Ovary (tissue), 3 donors: ENCODE data around the gene WASF3.

Experiments
- EP300 ChIP-seq: sonication (generic); formaldehyde crosslinking; IDR thresholded peaks from one replicate; pipeline ENCODE4 v1.6.1; 2017; ENCODE audit warnings: antibody characterized with exemption
- TF ChIP-seq, protein P1 (sequence below), 3 donors: fragments of 450-650 bp in 2 of 3; fragments of 200-600 bp in 1 of 3; IDR thresholded peaks; one replicate each; pipeline versions ENCODE4 v1.5.1 to v1.8.0; 2016 to 2022; ENCODE audit warnings: antibody characterized with exemption in 3 of 3, mild to moderate bottlenecking in 1 of 3
- donor health status: DM: no; HTN: no; CAD: no.

- TF ChIP-seq, protein P1, sequence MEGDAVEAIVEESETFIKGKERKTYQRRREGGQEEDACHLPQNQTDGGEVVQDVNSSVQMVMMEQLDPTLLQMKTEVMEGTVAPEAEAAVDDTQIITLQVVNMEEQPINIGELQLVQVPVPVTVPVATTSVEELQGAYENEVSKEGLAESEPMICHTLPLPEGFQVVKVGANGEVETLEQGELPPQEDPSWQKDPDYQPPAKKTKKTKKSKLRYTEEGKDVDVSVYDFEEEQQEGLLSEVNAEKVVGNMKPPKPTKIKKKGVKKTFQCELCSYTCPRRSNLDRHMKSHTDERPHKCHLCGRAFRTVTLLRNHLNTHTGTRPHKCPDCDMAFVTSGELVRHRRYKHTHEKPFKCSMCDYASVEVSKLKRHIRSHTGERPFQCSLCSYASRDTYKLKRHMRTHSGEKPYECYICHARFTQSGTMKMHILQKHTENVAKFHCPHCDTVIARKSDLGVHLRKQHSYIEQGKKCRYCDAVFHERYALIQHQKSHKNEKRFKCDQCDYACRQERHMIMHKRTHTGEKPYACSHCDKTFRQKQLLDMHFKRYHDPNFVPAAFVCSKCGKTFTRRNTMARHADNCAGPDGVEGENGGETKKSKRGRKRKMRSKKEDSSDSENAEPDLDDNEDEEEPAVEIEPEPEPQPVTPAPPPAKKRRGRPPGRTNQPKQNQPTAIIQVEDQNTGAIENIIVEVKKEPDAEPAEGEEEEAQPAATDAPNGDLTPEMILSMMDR (IDR thresholded peaks at IDR 0.05) = no peak
- TF ChIP-seq EP300 = no peak
Observed at GRCh38 chr13:26664876-26665275, 107.4 kb downstream of the WASF3 start.
